SU-DHL-6 (cell line): ENCODE results near the gene TWIST2.

Source experiments
- H2AFZ ChIP-seq: fragments of 200-600 bp; sonication (generic); 2 replicates; pipeline ENCODE4 v1.6.1; 2014; ENCODE audit warnings: low read depth, mild to moderate bottlenecking, moderate library complexity, mixed read lengths, antibody characterized with exemption, low read length; ENCODE audit not compliant: severe bottlenecking
- H3F3A ChIP-seq: fragments of 200-600 bp; shearing (Covaris generic); 2 replicates; pipeline ENCODE4 v1.6.0; 2016; ENCODE audit warnings: antibody characterized with exemption, mild to moderate bottlenecking; ENCODE audit not compliant: insufficient read depth
- H3K27ac ChIP-seq: fragments of 200-600 bp; sonication (generic); 2 replicates; pipeline ENCODE4 v1.5.1; 2016; ENCODE audit warnings: low read depth, mild to moderate bottlenecking, low read length, moderate library complexity, mixed read lengths
- H3K27me3 ChIP-seq: fragments of 200-600 bp; sonication (generic), shearing (Covaris generic); 2 replicates; pipeline ENCODE4 v1.6.0; 2014; ENCODE audit warnings: mild to moderate bottlenecking, low read length
- H3K36me3 ChIP-seq: fragments of 200-600 bp; sonication (generic); 2 replicates; pipeline ENCODE4 v1.6.1; 2014; ENCODE audit warnings: mild to moderate bottlenecking, low read length, mixed read lengths
- H3K4me2 ChIP-seq: fragments of 300-600, 200-600 bp; shearing (Covaris generic), sonication (generic); 2 replicates; pipeline ENCODE4 v1.6.0; 2014; ENCODE audit warnings: low read length, low read depth, mild to moderate bottlenecking; ENCODE audit not compliant: poor library complexity, severe bottlenecking
- H3K4me3 ChIP-seq: fragments of 200-600 bp; sonication (generic); 2 replicates; pipeline ENCODE4 v1.5.1; 2014; ENCODE audit warnings: antibody characterized with exemption, low read length, mild to moderate bottlenecking, mixed read lengths; ENCODE audit not compliant: insufficient read depth, poor library complexity, severe bottlenecking
- H3K79me2 ChIP-seq: fragments of 200-600 bp; sonication (generic); 2 replicates; pipeline ENCODE4 v1.6.1; 2014; ENCODE audit warnings: mild to moderate bottlenecking, low read length, moderate library complexity; ENCODE audit not compliant: insufficient read depth
- H3K9ac ChIP-seq: fragments of 200-600 bp; sonication (generic); 2 replicates; pipeline ENCODE4 v1.7.0; 2014; ENCODE audit warnings: mild to moderate bottlenecking, low read length
- H3K9me2 ChIP-seq: fragments of 200-600 bp; sonication (generic); replicated peaks from 2 replicates; pipeline ENCODE4 v1.6.1; 2014; ENCODE audit warnings: low read length; ENCODE audit not compliant: insufficient read depth
- H3K9me3 ChIP-seq: fragments of 200-600 bp; sonication (generic); 2 replicates; pipeline ENCODE4 v1.6.1; 2014; ENCODE audit warnings: low read length, mixed read lengths; ENCODE audit not compliant: insufficient read depth
- H4K20me1 ChIP-seq: fragments of 200-600 bp; sonication (generic); 2 replicates; pipeline ENCODE4 v1.6.1; 2014; ENCODE audit warnings: low read depth, mild to moderate bottlenecking, antibody characterized with exemption, low read length, moderate library complexity, mixed read lengths
- CTCF ChIP-seq: fragments of 200-600 bp; sonication (generic); IDR thresholded peaks from one replicate; pipeline ENCODE4 v1.5.1; 2017; ENCODE audit warnings: antibody characterized with exemption, mild to moderate bottlenecking, low read length, moderate library complexity; ENCODE audit not compliant: insufficient read depth, poor library complexity, severe bottlenecking
- EZH2phosphoT487 ChIP-seq: fragments of 200-600 bp; sonication (generic), shearing (Covaris generic); conservative IDR thresholded peaks from 2 replicates; pipeline ENCODE4 v1.6.1; 2018; ENCODE audit warnings: mild to moderate bottlenecking, antibody characterized with exemption, low read length, moderate library complexity, mixed read lengths

TWIST2 gene

DNA sequence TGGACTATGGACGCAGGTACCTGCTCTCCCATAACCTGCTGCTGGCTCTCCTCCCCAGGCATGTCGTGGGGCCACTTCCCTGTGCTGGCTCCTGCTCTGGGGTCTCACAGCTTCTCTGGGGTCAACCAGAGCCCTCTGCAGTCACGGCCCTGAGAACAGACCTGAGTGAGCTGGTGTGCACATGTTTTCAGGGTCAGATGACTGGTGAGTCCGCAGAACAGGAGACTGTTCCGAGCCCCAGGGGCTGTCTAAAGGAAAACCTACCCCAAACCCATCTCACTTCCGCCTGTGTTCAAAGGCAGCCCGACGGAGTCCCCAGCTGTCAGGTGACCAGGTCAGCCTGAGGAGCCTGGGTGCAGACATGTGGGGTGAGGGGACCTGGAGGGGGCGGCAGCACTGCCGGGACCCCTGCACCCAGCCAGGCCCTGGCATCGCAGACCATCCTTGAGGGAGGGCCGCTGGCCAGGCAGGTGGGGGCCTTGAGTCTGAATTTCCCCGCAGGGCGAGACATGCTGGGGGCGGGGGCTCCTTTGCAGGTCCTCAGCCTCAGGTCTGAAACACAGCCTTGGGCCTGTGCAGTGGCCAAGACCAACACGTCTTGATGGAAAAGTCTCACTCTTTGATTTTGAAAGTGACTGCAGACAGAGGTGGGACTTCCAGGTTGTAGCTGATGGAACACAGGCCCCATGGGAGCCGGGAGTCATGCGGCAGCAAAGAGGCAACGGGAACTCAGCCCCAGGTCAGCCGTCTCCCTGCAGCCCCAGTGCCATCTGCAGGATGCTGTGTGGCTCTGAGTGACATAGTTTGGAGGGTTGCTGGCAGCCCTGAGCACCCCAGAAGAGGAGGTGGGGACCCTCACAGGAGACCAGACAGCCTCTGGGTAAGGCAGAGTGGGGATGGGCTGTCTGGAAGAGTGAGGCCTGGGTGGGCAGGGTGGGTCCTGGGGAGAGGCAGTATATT, 65.3 kb downstream of the TWIST2 start:
- H3K4me2 ChIP-seq, result no peak overlapping the region
- H3K9me3 ChIP-seq, result peaks cover 7% of the 10 kb centered on the region; the same call in 1 of the 2 replicates
- H2AFZ ChIP-seq, result no peak overlapping the region
- H3K27ac ChIP-seq, result no peak overlapping the region
- no peak overlapping the region for H3K4me3 ChIP-seq
- H3K79me2 ChIP-seq, result no peaks in the 10 kb centered on the region
- H4K20me1 ChIP-seq, result no peaks in the 10 kb centered on the region
- H3F3A ChIP-seq, result no peaks in the 10 kb centered on the region
- no peak overlapping the region for H3K9ac ChIP-seq
- TF ChIP-seq EZH2phosphoT487 (no peak), CTCF (no peak)
- H3K36me3 ChIP-seq, result no peaks in the 10 kb centered on the region
- no peaks in the 10 kb centered on the region for H3K27me3 ChIP-seq
- no peaks in the 10 kb centered on the region for H3K9me2 ChIP-seq

DNA sequence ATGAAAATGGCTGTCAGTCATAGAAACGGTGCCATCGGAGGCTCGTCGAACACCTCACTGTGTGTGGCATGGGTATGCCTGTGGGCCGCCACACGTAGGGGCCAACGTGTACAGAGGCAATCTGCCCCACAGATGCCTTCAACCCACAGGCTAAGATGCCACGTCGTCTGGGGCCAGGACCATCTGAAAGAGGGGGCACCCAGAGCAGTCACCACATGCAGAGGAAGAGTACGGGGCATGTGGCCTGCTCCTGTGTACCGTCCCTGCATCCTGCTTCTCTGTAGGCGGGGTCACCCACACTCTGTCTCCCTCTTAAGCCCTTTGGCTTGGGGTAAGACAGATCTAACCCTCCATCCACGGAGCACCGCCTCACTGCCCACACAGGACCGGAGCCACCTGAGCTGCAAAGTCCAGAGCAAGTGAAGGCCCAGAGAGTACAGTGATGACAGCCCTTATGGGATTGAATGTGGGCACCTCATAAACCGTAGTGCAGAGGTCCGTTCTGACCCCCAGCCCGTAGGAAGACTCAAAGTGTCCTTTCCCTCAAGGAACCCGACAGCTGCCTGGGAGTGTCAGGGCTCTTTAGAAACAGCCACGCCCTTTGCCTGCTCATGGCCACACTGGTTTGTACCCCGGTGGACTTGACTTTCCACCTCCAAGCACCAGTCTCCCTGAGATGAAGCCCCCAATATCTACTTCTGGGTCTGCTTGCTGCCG, 66.2 kb downstream of the TWIST2 start:
- no peak overlapping the region for H3K9ac ChIP-seq
- H3K27ac ChIP-seq, result no peak overlapping the region

GRCh38 chr2:238914648-238915015, 66.7 kb downstream of the TWIST2 start:
- no peaks in the 10 kb centered on the region for H3F3A ChIP-seq
- no peaks in the 10 kb centered on the region for H4K20me1 ChIP-seq
- no peak overlapping the region for H3K4me2 ChIP-seq
- H3K9me2 ChIP-seq, result no peaks in the 10 kb centered on the region
- no peaks in the 10 kb centered on the region for H3K36me3 ChIP-seq
- H3K9me3 ChIP-seq, result no peaks in the 10 kb centered on the region
- H3K9ac ChIP-seq, result no peak overlapping the region
- no peaks in the 10 kb centered on the region for H3K27me3 ChIP-seq
- no peak overlapping the region for H3K27ac ChIP-seq
- no peak overlapping the region for H2AFZ ChIP-seq
- no peak for TF ChIP-seq CTCF
- no peak for TF ChIP-seq EZH2phosphoT487
- H3K79me2 ChIP-seq, result no peaks in the 10 kb centered on the region
- H3K4me3 ChIP-seq, result no peak overlapping the region

More for the DNA sequence above, 66.2 kb downstream of the TWIST2 start:
- H3K4me3 ChIP-seq, result no peak overlapping the region
- no peak overlapping the region for H3K4me2 ChIP-seq
- H3K27me3 ChIP-seq, result no peaks in the 10 kb centered on the region
- H3K9me3 ChIP-seq, result no peaks in the 10 kb centered on the region
- no peak for TF ChIP-seq EZH2phosphoT487
- TF ChIP-seq CTCF, result no peak
- no peaks in the 10 kb centered on the region for H4K20me1 ChIP-seq
- H3K36me3 ChIP-seq, result no peaks in the 10 kb centered on the region
- H3K79me2 ChIP-seq, result no peaks in the 10 kb centered on the region
- H3F3A ChIP-seq, result no peaks in the 10 kb centered on the region
- H2AFZ ChIP-seq, result no peak overlapping the region
- no peaks in the 10 kb centered on the region for H3K9me2 ChIP-seq
